WTC11 (cell line): ENCODE measurements around the gene NDUFB8. TPM values are rescaled to one million over a fixed set of nuclear protein-coding genes. Genes with fewer than 3 reads are reported as not detected.

Experiments
- ETV6 ChIP-seq: sonication (generic); formaldehyde crosslinking; IDR thresholded peaks from 2 replicates; pipeline ENCODE4 v1.8.1; 2022; ENCODE audit warnings: mild to moderate bottlenecking, missing genetic modification reagents
- FOXK1 ChIP-seq: sonication (generic); formaldehyde crosslinking; IDR thresholded peaks from 2 replicates; pipeline ENCODE4 v1.8.0; 2022; ENCODE audit warnings: mild to moderate bottlenecking, moderate library complexity, missing genetic modification reagents
- GABPB1 ChIP-seq: sonication (generic); formaldehyde crosslinking; IDR thresholded peaks from 2 replicates; pipeline ENCODE4 v1.8.1; 2023; ENCODE audit warnings: mild to moderate bottlenecking, missing genetic modification reagents
- GTF2I ChIP-seq: fragments of 250-450 bp; sonication (Bioruptor Pico); conservative IDR thresholded peaks from 2 replicates; pipeline ENCODE4 v1.4.0; 2021; ENCODE audit warnings: mild to moderate bottlenecking
- HMGA2 ChIP-seq: fragments of 250-450 bp; sonication (Bioruptor Pico); IDR thresholded peaks from 2 replicates; pipeline ENCODE4 v1.4.0; 2021; ENCODE audit warnings: mild to moderate bottlenecking, moderate library complexity
- MXD4 ChIP-seq: fragments of 250-450 bp; sonication (Bioruptor Pico); IDR thresholded peaks from 2 replicates; pipeline ENCODE4 v1.8.0; 2021; ENCODE audit warnings: mild to moderate bottlenecking, moderate library complexity, borderline replicate concordance
- NFYB ChIP-seq: sonication (generic); formaldehyde crosslinking; conservative IDR thresholded peaks from 2 replicates; pipeline ENCODE4 v1.8.0; 2022; ENCODE audit warnings: low read depth, missing genetic modification reagents
- RELA ChIP-seq: sonication (generic); formaldehyde crosslinking; IDR thresholded peaks from 2 replicates; pipeline ENCODE4 v1.8.1; 2022; ENCODE audit warnings: missing genetic modification reagents, mild to moderate bottlenecking, borderline replicate concordance
- RORB ChIP-seq: fragments of 250-450 bp; sonication (Bioruptor Pico); IDR thresholded peaks from 2 replicates; pipeline ENCODE4 v1.9.0; 2021; ENCODE audit warnings: mild to moderate bottlenecking
- ZNF121 ChIP-seq: sonication (generic); formaldehyde crosslinking; IDR thresholded peaks from 2 replicates; pipeline ENCODE4 v1.8.0; 2023; ENCODE audit warnings: missing genetic modification reagents
- ZNF317 ChIP-seq: sonication (generic); formaldehyde crosslinking; IDR thresholded peaks from 2 replicates; pipeline ENCODE4 v1.8.1; 2023; ENCODE audit warnings: low read depth, mild to moderate bottlenecking, moderate library complexity, missing genetic modification reagents, borderline replicate concordance
- ZNF671 ChIP-seq: fragments of 250-450 bp; sonication (Bioruptor Pico); IDR thresholded peaks from 2 replicates; pipeline ENCODE4 v1.8.0; 2021; ENCODE audit warnings: mild to moderate bottlenecking
- total RNA-seq: library from RNA; stranded (reverse); gene quantifications from 3 replicates; pipeline ENCODE4 v1.2.3, GENCODE V29; 2021
- TF ChIP-seq, protein P1 (sequence below): sonication (generic); formaldehyde crosslinking; IDR thresholded peaks from 2 replicates; pipeline ENCODE4 v1.8.1; 2022; ENCODE audit warnings: mild to moderate bottlenecking, moderate library complexity, missing genetic modification reagents
- TF ChIP-seq, protein P2 (sequence below): sonication (generic); formaldehyde crosslinking; IDR thresholded peaks from 2 replicates; pipeline ENCODE4 v1.8.1; 2023; ENCODE audit warnings: mild to moderate bottlenecking, missing genetic modification reagents, borderline replicate concordance
- TF ChIP-seq, protein P3 (sequence below): sonication (generic); formaldehyde crosslinking; IDR thresholded peaks from 2 replicates; pipeline ENCODE4 v1.8.0; 2022; ENCODE audit warnings: mild to moderate bottlenecking, missing genetic modification reagents
- TF ChIP-seq, protein P4 (sequence below): sonication (generic); formaldehyde crosslinking; IDR thresholded peaks from 2 replicates; pipeline ENCODE4 v1.8.1; 2022; ENCODE audit warnings: low read depth, mild to moderate bottlenecking, moderate library complexity, missing genetic modification reagents, borderline replicate concordance
- TF ChIP-seq, protein P5 (sequence below): sonication (generic); formaldehyde crosslinking; IDR thresholded peaks from 2 replicates; pipeline ENCODE4 v1.8.1; 2023; ENCODE audit warnings: mild to moderate bottlenecking, moderate library complexity, missing genetic modification reagents
- TF ChIP-seq, protein P6 (sequence below): sonication (generic); formaldehyde crosslinking; IDR thresholded peaks from 2 replicates; pipeline ENCODE4 v1.8.1; 2023; ENCODE audit warnings: mild to moderate bottlenecking, missing genetic modification reagents, moderate library complexity
- TF ChIP-seq, protein P7 (sequence below): sonication (generic); formaldehyde crosslinking; IDR thresholded peaks from 2 replicates; pipeline ENCODE4 v1.8.1; 2022; ENCODE audit warnings: mild to moderate bottlenecking, missing genetic modification reagents, moderate library complexity, borderline replicate concordance
- TF ChIP-seq, protein P8 (sequence below): fragments of 250-450 bp; sonication (Bioruptor Pico); conservative IDR thresholded peaks from 2 replicates; pipeline ENCODE4 v1.9.0; 2021; ENCODE audit warnings: mild to moderate bottlenecking
- TF ChIP-seq, protein P9 (sequence below): sonication (generic); formaldehyde crosslinking; conservative IDR thresholded peaks from 2 replicates; pipeline ENCODE4 v1.8.1; 2023; ENCODE audit warnings: mild to moderate bottlenecking, low read depth, missing genetic modification reagents, moderate library complexity

NDUFB8 gene
- total RNA-seq, 1 experiment from 2014 or later, result 206 TPM

DNA sequence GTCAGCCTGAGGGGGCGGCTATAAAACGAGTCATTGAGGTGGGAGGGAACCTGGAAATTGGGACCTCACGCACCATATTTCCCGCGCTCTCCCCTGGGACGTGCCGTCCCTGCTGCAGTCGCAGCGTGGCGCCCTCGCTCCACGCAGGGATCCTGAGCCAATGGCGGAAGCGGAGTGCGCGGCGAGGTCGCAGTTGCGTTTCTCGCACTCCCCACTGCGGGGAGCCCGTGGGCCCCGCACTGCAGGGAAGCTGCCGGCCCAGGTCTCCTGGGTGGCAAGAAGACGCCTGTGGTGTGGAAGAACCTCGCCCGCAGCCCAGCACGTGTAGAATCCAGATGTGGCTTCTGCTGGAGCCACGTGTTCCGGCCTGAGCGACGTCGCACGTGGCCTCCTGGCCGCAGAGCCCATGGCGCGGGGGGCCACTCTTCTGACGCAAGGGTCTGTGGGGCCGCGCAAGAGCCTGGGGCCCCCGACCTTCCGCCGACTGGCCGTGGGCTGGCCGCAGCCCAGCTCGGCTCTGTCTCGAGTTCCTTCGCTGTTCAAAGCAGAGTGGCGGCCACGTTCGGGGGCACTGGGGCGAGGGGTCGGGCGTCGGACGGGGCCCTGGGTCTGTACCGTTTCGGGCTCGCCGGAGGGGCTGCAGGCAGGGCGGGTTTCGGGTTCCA, 32.5 kb upstream of the NDUFB8 start (continued):
- TF ChIP-seq, protein P1, sequence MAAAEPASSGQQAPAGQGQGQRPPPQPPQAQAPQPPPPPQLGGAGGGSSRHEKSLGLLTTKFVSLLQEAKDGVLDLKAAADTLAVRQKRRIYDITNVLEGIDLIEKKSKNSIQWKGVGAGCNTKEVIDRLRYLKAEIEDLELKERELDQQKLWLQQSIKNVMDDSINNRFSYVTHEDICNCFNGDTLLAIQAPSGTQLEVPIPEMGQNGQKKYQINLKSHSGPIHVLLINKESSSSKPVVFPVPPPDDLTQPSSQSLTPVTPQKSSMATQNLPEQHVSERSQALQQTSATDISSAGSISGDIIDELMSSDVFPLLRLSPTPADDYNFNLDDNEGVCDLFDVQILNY (CRISPR knock-in tag), result peak; percentile 82; the same call in 1 of the 2 replicates
- TF ChIP-seq, protein P2, sequence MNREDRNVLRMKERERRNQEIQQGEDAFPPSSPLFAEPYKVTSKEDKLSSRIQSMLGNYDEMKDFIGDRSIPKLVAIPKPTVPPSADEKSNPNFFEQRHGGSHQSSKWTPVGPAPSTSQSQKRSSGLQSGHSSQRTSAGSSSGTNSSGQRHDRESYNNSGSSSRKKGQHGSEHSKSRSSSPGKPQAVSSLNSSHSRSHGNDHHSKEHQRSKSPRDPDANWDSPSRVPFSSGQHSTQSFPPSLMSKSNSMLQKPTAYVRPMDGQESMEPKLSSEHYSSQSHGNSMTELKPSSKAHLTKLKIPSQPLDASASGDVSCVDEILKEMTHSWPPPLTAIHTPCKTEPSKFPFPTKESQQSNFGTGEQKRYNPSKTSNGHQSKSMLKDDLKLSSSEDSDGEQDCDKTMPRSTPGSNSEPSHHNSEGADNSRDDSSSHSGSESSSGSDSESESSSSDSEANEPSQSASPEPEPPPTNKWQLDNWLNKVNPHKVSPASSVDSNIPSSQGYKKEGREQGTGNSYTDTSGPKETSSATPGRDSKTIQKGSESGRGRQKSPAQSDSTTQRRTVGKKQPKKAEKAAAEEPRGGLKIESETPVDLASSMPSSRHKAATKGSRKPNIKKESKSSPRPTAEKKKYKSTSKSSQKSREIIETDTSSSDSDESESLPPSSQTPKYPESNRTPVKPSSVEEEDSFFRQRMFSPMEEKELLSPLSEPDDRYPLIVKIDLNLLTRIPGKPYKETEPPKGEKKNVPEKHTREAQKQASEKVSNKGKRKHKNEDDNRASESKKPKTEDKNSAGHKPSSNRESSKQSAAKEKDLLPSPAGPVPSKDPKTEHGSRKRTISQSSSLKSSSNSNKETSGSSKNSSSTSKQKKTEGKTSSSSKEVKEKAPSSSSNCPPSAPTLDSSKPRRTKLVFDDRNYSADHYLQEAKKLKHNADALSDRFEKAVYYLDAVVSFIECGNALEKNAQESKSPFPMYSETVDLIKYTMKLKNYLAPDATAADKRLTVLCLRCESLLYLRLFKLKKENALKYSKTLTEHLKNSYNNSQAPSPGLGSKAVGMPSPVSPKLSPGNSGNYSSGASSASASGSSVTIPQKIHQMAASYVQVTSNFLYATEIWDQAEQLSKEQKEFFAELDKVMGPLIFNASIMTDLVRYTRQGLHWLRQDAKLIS (CRISPR knock-in tag), result 0 out of 2 replicates have a peak, but pooled peaks have one; percentile 43
- TF ChIP-seq, protein P3, sequence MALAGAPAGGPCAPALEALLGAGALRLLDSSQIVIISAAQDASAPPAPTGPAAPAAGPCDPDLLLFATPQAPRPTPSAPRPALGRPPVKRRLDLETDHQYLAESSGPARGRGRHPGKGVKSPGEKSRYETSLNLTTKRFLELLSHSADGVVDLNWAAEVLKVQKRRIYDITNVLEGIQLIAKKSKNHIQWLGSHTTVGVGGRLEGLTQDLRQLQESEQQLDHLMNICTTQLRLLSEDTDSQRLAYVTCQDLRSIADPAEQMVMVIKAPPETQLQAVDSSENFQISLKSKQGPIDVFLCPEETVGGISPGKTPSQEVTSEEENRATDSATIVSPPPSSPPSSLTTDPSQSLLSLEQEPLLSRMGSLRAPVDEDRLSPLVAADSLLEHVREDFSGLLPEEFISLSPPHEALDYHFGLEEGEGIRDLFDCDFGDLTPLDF, result 0 out of 2 replicates have a peak, but pooled peaks have one; percentile 62
- TF ChIP-seq ZNF121 (CRISPR knock-in tag), result 0 out of 2 replicates have a peak, but pooled peaks have one; percentile 48
- TF ChIP-seq, protein P4, sequence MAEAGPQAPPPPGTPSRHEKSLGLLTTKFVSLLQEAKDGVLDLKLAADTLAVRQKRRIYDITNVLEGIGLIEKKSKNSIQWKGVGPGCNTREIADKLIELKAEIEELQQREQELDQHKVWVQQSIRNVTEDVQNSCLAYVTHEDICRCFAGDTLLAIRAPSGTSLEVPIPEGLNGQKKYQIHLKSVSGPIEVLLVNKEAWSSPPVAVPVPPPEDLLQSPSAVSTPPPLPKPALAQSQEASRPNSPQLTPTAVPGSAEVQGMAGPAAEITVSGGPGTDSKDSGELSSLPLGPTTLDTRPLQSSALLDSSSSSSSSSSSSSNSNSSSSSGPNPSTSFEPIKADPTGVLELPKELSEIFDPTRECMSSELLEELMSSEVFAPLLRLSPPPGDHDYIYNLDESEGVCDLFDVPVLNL (CRISPR knock-in tag), result peak; percentile 71; the same call in 1 of the 2 replicates
- no peak for TF ChIP-seq RELA (CRISPR knock-in tag)
- 0 out of 2 replicates have a peak, but pooled peaks have one; percentile 24 for TF ChIP-seq NFYB (CRISPR knock-in tag)
- no peak for TF ChIP-seq ZNF317 (CRISPR knock-in tag)
- peak; percentile 81 for TF ChIP-seq ETV6 (CRISPR knock-in tag)
- TF ChIP-seq, protein P5, sequence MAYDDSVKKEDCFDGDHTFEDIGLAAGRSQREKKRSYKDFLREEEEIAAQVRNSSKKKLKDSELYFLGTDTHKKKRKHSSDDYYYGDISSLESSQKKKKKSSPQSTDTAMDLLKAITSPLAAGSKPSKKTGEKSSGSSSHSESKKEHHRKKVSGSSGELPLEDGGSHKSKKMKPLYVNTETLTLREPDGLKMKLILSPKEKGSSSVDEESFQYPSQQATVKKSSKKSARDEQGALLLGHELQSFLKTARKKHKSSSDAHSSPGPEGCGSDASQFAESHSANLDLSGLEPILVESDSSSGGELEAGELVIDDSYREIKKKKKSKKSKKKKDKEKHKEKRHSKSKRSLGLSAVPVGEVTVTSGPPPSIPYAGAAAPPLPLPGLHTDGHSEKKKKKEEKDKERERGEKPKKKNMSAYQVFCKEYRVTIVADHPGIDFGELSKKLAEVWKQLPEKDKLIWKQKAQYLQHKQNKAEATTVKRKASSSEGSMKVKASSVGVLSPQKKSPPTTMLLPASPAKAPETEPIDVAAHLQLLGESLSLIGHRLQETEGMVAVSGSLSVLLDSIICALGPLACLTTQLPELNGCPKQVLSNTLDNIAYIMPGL (CRISPR knock-in tag), result peak; percentile 81; the same call in 1 of the 2 replicates
- TF ChIP-seq MXD4 (CRISPR knock-in tag), result no peak
- TF ChIP-seq FOXK1 (CRISPR knock-in tag), result peak; percentile 79; the same call in 1 of the 2 replicates
- TF ChIP-seq ZNF671 (CRISPR knock-in tag), result peak; percentile 31; the same call in 1 of the 2 replicates
- TF ChIP-seq, protein P6, sequence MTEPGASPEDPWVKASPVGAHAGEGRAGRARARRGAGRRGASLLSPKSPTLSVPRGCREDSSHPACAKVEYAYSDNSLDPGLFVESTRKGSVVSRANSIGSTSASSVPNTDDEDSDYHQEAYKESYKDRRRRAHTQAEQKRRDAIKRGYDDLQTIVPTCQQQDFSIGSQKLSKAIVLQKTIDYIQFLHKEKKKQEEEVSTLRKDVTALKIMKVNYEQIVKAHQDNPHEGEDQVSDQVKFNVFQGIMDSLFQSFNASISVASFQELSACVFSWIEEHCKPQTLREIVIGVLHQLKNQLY, result 0 out of 2 replicates have a peak, but pooled peaks have one; percentile 77
- no peak for TF ChIP-seq RORB
- no peak for TF ChIP-seq GABPB1 (CRISPR knock-in tag)
- TF ChIP-seq, protein P7, sequence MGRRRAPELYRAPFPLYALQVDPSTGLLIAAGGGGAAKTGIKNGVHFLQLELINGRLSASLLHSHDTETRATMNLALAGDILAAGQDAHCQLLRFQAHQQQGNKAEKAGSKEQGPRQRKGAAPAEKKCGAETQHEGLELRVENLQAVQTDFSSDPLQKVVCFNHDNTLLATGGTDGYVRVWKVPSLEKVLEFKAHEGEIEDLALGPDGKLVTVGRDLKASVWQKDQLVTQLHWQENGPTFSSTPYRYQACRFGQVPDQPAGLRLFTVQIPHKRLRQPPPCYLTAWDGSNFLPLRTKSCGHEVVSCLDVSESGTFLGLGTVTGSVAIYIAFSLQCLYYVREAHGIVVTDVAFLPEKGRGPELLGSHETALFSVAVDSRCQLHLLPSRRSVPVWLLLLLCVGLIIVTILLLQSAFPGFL (CRISPR knock-in tag), result no peak
- TF ChIP-seq, protein P8, sequence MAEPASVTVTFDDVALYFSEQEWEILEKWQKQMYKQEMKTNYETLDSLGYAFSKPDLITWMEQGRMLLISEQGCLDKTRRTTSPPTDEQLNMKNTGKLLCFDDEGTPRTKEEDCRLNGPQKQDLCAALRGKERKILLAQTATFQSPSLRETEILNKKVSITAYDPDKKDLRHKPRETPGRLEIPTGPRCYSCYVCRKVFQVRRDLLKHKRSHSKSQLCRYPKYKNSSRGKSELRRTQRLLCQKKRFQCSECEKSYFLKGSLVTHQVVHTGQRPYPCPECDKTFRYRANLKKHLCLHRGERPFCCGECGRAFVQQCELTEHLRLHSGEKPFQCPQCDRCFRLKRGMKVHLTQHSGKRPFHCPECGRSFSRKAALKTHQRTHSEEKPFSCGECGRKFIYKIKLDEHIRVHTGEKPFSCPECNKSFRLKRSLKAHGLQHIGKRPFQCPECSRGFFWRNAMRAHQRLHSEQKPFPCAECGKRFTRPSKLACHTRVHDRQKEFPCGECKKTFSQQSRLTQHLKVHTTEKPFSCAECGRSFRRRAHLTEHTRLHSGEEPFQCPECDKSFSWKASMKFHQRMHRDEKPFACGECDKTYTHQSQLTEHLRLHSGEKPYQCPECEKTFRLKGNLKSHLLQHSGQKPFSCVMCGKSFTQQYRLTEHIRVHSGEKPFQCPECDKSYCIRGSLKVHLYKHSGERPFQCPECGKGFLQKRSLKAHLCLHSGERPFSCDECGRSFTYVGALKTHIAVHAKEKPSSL, result no peak
- TF ChIP-seq, protein P9, sequence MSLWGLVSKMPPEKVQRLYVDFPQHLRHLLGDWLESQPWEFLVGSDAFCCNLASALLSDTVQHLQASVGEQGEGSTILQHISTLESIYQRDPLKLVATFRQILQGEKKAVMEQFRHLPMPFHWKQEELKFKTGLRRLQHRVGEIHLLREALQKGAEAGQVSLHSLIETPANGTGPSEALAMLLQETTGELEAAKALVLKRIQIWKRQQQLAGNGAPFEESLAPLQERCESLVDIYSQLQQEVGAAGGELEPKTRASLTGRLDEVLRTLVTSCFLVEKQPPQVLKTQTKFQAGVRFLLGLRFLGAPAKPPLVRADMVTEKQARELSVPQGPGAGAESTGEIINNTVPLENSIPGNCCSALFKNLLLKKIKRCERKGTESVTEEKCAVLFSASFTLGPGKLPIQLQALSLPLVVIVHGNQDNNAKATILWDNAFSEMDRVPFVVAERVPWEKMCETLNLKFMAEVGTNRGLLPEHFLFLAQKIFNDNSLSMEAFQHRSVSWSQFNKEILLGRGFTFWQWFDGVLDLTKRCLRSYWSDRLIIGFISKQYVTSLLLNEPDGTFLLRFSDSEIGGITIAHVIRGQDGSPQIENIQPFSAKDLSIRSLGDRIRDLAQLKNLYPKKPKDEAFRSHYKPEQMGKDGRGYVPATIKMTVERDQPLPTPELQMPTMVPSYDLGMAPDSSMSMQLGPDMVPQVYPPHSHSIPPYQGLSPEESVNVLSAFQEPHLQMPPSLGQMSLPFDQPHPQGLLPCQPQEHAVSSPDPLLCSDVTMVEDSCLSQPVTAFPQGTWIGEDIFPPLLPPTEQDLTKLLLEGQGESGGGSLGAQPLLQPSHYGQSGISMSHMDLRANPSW (CRISPR knock-in tag), result no peak
- no peak for TF ChIP-seq GTF2I (CRISPR knock-in tag)
- TF ChIP-seq HMGA2, result no peak
